NCI-H1092 (cell line): Measurements from ENCODE around the gene UBE2Z.
"Not testable (repeated sequence)": the region's sequence is repeated elsewhere in the genome, so short reads cannot be mapped to it uniquely, and the experiment has no call there.

Source experiments
- DNase-seq: peaks from one replicate; lab custom pipeline; 2025; lab: John Stamatoyannopoulos, UW

Gene UBE2Z

DNA sequence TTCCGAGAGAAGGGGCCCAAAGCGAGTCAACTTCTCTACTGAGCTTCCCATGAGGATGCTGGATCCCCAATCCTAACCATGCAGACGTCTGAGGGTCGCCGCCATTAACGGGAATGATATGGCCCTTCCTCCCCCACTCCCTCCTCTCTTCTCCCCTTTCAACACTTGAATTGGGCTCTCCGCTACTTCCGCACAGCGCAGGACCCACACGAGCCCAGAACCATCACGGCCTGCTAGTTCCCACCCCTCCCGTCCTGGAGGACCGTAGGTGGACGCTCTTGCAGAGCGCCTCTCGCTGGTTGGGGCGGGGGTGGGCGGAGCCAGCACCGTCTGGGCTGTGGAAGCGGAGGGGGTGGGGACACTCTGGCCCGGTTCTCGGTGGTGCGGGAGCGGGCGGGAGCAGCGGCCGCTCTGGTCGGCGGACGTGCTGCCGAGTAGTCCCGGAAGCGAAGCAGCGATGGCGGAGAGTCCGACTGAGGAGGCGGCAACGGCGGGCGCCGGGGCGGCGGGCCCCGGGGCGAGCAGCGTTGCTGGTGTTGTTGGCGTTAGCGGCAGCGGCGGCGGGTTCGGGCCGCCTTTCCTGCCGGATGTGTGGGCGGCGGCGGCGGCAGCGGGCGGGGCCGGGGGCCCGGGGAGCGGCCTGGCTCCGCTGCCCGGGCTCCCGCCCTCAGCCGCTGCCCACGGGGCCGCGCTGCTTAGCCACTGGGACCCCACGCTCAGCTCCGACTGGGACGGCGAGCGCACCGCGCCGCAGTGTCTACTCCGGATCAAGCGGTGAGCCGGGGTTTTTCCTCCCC lies at the start of gene UBE2Z:
Gene UBE2Z (plus strand): TSS at position 361 of the 797 bp plus-strand sequence. CDS start 97 bp downstream, at position 458.
- peak; percentile 93 for DNase-seq

DNA sequence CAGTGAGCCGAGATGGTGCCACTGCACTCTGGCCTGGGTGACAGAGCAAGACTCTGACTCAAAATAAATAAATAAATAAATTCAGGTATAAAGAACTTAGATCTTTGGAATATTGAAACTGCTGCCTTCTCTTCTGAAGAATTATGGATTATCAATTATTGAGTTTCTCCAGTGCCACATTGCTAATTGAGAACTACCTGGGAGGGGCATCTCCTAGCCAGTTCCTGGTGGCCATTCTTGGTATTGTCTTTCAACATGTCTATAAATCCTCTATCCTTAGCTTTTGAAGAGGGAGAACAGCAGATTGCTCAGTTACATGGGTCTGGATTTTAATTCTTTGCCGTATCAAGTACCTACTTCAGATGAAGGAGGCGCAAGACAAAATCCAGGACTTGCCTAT lies 48.2 kb upstream of the UBE2Z start:
- DNase-seq = no peak

DNA sequence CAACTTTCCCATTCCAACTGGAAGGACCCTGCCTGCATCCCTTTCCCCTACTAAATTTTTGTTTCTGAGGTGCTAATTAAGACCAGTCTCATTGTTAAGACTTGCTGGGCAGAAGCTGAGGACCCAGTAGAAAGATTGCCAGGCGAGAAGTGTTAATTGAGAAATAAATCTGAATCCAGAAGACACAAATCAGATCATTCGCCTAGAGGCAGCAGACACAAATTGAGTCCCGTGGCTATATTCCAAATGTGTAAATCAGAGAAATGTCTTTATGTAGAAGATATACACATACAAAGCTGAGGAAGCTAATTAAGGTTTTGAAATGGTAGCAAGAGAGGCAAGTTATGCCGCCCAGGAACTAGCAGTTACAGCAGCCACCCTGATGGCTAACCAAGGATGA lies 47.8 kb upstream of the UBE2Z start:
- no peak for DNase-seq

DNA sequence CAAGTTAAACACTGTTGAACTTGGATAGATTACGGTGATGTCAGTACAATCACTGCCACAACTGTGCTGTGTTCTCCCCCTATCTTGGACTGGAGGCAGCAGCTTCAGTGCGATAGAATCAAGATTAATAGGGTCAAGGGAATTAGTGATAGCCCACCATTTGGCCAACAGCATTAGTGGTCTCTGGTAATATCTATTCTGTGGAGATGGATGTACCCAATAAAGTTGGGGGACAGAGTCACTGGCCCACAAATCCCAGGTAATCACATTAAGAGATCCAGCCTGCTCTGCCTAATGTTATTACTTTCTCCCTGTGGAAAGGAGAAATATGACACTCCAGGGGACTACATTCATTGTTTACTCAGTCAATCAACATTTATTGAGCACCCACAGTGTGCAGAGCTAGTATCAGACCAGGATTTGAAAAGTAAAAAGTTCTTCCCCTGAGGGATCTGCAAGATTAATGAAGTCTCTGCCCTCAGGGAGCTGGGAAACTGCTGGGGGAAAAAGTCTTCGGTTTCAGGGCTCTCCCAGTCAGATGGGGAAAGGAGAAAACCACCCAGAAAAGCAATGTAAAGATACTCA lies 39.2 kb upstream of the UBE2Z start:
- DNase-seq = no peak

DNA sequence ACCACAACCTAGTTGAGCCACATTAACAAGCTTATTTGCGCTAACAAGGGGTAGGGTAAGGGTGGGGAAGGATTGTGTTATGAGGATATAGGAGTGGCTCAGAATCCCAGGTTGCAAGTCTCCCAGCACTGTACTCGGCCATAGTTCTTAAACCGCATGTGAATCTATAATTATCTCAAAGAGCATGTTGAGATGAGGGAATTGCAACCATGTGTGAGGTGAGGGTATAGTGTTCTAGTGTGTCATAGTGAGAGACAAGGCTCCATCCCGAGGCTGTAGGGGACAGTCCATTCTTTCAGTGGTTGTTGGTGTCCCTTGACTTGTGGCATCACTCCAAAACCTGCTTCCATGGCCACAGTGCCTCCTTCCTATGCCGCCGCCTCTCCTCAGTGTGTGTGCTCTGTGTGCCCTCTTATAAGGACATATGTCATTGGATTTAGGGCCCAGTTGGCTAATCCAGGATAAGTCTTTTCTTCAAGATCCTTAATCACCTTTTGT lies 38.3 kb upstream of the UBE2Z start:
- DNase-seq = no peak

DNA sequence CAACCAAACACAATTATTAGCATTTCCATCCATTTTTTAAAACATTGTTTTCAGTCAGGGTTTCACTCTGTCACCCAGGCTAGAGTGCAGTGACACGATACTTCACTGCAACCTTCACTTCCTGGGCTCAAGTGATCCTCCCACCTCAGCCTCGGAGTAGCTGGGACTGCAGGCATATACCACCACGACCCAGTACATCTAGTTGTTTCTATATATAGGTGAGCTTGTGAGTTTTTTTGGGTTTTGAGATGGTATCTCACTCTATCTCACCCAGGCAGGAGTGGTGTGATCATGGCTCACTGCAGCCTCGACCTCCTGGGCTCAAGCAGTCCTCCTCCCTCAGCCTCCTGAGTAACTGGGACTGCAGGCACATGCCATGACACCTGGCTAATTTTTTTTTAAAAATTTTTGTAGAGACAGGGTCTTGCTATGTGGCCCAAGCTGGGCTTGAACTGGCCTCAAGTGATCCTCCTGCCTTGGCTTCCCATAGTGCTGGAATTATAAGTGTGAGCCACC lies 37.1 kb upstream of the UBE2Z start:
- DNase-seq = no peak

DNA sequence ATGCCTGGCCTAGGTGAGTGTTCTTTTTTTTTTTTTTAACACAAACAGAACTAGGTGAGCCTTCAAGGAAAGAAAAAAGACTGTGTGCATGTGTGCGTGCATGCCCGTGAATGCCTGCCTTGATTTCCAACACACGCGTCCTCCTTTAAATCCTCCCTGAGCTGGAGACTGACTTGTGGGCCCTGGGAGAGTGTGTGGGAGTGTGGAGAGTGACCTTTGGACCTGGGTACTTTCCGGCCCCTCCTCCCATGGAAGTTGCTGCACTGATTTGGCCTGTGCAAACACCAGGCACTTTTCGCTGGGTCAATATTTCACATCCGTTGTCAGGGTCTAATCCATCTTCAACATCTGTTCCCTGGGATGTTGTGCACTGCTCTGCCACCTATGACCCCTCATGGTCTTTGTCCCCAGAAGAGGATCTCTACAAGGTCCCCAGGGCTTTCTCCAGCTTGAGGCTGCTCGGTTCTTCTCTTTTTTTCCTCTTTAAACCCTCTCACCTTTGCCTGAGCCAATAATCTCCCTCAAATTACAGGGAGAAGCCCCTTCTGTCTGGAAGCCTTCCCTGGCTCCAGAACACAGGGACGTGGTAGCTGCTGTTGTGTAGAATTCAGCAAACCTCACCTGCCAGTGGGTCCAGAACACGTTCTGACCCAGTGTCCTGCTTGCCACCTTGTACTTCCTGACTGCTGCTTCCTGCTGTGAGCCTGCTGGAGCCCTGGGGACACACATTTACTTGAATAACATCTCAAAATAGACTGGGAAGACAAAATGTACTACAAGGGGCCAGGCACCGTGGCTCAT lies 36.5 kb upstream of the UBE2Z start:
- DNase-seq = no peak

DNA sequence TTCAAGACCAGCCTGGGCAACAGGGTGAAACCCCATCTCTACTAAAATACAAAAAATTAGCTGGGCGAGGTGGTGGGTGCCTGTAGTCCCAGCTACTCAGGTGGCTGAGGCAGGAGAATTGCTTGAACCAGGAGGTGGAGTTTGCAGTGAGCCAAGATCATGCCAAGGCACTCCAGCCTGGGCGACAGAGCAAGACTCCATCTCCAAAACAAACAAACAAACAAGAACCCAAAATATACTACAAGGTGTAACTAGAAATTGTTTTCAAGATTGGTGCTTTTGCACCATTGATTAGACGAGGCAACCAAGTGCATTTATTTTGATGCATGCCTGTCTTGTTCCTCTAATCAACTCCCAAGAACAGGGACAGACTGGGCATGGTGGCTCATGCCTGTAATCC lies 35.8 kb upstream of the UBE2Z start:
- DNase-seq = not testable (repeated sequence)

DNA sequence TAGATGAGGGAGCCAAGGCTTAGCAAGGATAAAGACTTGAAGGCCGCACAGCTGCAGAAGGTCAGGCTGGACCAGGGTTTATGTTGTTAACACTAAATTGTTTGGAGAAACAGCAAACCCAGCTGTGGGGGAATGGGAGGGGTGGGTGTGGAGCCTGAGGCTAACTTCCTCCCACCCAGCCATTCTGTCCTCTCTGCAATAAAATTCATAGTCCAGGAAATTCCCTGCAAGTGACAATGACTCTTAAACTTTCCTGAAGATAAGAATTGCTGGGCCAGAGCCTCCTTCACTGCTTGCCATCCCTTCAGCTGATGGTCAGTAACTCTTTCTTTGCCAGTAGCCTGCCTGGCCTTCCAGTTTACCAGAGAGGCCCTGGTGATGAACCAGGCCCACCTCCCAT lies 35.0 kb upstream of the UBE2Z start:
- no peak for DNase-seq

DNA sequence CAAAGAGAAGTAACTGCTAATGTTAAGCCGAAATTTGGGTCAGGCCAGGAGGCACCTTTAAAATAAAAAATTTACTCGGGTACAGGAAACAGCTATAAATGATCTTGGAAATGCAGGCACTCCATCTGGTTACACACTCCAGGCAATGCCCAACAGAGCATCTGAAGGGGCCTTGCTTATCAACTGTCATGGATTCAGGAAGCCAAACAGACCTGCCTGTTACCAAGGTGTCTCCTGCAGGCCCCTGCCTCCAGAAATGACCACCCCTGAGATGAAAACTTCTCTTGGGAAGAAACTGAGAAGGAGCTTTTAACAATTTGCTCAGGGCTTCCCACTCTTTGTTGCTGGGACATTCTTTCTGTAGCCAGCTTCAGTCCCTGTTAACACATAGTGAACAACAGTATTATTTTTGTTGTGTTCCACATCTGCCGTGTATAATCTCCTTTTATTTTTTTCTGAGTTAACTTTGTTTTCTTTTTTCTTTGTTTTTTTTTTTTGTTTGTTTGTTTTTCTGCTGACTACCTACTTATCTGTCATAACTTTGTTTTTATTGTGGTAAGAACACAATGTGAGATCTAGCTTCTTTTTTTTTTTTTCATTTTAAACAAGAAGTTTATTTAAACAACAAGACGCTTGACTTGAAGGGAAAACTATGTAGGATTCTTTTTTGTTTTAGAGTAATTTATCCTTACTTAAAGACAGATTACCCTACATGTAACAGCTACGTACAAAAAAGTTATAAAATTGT lies 34.3 kb upstream of the UBE2Z start:
- DNase-seq = no peak

DNA sequence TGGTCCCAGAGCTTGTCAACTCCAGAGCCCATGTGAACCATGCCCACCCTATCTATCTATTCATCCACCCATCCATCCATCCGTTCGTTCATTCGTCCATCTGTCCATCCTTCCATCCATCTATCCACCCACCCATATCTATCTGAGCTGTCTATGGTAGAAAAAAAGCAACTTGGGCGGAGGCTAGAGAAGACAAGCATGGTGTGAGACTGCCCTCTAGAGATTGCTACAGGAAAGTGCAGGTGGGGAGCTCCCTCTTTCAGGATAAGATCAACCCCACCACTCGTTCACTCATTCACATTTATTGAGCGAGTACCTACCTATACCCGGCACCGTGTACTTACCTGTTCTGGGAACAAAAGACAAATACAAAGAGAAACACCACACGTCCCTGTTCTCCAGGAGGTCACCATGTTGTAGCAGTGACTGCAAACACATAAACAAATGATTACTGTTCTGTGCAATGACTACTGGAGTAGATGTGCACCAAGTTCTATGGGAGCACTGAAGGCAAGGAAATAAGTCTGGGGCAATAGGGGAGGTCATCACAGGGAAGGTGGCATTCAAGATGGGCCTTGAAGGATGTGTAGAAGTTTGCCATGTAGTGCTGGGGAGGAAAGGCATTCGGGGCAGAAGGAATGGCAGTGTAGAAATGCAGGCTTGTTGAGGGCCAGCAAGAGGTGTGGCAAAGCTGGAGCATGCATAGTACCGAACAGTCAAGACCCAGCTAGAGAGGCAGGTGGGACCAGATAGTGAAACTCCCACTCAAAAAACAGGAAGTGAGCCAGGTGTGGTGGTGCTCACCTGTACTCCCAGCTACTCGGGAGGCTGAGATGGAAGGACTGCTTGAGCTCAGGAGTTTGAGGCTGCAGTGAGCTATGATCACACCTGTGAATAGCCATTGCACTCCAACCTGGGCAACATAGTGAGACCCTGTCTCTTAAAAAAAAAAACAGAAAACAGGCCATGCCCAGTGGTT lies 29.0 kb upstream of the UBE2Z start:
- DNase-seq = peak; percentile 39

DNA sequence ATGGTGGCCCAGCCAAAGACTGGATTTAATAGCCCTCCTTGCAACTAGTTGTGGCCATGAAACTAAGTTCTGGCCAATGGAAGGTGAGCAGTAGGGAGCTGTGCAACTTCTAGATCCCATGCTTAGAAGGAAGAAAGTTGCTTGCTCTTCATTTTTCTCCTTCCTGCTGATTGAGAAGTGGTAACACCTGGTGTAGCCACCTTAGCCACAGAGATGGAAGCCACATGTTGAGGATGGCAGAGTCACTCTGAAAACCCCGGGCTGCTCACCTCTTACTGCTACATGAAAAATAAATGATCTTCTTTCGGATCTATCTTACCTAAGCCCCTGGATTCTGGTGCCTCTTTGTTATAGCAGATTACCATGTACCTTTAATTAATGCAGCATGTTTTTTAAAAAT lies 25.9 kb upstream of the UBE2Z start:
- no peak for DNase-seq

DNA sequence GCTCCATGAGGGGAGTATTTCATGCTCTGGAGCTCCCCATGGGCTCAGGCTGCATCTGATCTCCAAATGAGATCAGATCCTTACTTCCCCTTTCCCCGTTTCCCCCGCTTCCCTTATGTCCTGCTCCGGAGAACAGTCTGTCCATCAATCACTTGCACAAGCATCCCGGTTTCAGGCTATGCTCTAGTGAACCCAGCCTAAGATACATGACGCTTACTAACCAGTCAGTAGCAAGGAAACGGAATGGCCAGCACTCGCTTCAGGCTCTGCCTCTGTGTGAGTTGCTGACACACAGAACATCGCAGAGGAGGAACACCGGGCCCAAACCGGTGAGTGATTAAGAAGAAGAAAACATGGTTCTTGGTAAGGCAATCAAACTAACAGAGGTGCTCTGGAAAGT lies 25.0 kb upstream of the UBE2Z start:
- DNase-seq = no peak

DNA sequence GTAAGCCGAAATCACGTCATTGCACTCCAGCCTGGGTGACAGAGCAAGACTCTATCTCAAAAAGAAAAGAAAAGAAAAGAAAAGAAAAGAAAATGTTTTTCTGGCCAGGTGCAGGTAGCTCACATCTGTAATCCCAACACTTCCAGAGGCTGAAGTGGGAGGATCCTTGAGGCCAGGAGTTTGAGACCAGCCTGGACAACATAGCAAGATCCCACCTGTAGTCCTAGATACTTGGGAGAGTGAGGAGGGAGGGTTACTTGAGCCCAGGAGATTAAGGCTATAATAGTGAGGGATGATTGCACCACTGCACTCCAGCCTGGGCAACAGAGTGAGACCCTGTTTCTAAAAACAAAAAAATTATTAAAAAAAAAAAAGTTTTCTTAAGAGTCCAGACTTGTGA lies 18.1 kb upstream of the UBE2Z start:
- no peak for DNase-seq

DNA sequence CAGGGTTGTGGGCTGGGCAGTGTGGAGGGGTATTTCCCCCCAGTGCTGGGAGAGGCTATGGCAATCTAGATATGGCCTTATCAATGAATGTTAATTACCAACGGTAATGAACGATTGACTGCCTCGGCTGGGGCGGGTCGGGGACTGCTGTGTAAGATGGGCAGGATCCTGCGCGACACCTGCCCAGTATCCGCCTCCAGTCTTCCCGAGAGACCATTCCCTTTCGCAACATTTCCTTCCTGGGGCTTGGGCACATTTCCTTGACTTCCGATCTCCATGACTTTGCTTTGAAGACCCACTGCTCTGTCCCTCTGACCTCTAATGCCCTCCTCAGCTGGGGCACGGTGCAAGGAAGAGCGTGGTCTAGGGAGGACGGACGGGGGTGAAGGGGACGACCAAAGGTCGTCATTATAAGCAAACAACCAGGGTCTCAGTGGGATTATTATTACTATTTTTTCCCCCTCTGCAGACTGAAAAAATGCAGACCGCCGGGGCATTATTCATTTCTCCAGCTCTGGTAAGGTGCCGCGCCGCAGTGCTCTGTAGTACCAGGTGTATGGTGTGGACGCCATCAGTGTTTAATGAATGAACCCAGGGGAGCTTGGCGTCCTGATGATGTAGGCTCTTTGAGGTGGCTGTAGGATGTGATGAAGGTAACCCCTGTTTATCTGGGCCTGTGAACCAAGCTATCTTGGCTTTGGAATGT lies 15.1 kb upstream of the UBE2Z start:
- no peak for DNase-seq

DNA sequence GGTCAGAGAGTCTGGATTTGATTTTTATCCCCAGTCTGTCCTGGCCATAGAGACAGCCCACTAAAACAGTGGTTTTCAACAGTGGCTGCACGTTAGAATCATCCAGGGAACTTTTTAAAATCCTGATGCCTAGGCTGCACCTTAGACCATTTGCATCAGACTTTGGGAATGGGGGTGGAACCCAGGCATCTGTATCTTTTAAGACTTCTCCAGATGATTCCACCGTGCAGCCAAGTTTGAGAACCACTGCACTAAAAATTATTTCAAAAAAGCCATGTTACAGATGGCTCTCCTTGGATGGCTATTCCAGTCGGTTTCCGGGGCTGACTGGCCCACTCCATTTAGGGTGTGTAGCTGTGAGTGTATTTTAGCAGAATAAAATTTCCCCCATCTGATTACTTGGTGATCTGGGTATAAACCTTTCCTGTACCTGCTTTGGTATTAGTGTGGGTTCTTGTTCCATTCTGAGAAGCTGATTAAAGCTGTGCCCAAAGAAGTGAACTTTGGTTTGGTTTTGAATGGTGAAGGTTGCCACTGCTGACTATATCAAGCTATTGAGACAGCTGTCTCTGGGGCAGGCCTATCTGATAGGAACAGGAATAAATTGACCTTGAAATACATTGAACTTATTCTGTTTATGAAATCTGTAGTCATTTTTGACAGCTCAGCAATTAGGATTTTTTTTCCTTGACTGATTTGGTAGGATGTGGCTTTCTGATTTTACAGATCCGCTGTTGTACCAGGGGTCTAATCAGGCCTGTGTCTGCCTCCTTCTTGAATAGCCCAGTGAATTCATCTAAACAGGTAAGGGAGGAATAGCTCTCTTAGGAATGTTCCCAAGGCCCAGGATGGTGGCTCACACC lies 14.3 kb upstream of the UBE2Z start:
- DNase-seq = no peak

DNA sequence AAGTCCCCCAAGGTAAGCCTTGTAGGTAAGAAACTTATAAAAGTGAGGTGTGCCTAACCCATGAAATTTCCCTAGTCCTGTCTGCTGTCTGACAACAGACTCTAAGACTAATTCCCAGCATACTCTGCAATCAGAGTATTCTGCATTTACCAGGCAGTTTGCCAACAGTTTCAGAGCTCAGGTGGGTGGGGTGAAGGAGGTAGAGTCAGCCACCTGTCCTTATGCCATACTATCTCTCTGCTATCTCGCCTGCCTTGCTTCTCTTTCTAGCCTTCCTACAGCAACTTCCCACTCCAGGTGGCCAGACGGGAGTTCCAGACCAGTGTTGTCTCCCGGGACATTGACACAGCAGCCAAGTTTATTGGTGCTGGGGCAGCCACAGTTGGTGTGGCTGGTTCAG lies 13.3 kb upstream of the UBE2Z start:
- DNase-seq = no peak

DNA sequence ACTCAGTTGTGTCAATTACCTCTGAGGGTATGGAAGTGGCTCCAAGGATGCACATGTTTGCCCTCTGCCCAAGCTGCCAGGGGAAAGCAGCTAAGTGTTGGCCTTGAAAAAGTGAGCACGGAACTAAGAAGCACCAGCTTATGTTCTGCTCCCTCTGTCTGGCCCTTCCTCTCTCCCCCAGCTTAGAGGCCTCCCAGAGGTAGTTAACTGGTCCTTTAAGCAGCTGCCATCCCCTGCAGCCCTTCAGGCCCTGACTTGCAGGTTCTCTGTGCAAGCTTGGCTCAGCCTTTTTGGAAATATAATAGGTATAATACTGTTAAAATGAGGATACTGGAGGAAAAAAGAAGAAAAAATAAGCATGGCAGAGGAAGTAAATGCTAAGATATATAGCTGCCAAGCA lies 7.0 kb upstream of the UBE2Z start:
- DNase-seq = no peak

DNA sequence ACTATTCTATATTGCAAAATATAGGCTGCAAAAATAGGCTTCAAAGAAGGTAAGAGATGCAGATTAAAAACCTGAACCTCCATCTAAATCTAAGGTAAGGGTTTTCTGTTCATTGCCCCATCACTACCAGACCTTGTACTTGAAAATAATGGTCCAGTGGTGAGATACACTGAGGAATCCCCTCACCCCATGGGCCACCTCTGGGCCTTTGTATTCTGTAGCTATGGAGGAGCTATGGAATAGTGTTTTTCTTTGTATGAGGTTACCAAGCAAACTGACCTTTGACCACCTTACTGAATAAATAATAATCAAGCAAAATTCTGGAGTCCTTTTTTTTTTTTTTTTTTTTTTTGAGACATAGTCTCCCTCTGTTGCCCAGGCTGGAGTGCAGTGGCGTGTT lies 4.8 kb upstream of the UBE2Z start:
- no peak for DNase-seq
